ENCODE measurements around the gene GBX2.
"Not testable (repeated sequence)": the region's sequence is repeated elsewhere in the genome, so short reads cannot be mapped to it uniquely, and the experiment has no call there.

GBX2 gene

DNA sequence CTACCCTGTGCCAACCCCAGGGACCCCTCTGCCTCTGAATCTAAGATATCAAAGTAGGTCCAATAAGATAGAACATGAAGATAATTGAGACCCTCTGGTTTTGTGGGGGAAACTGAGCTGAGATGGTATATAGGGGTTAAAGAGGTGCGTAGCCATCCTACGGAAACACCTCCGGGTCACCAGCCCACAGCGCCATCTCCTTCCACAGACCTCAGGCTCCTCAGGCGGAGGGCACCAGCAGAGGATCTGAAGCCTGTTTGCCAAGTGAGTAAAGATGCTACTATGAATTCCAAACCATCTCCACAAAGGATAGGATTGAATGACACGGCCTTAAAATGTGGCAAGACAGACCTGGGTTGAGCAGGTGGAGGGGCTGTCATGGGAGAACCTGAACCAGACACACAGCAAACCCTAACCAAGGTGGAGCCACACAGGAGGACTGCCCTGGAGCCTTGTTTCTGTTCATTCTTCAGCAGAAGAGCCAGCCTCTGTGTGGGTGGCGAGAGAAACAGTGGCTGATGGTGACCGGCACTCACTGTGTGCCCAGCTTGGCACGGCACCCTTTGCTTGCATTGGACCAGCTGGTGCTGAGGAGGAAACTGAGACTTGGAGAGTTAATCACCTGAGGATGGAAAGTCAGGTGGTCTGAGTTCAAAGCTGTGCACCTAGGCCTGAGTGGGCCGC, 10.2 kb downstream of the GBX2 start:
- no peak for DNase-seq (ENCODE audit: low read depth in 1 of 2, low spot score in 1 of 2)

DNA sequence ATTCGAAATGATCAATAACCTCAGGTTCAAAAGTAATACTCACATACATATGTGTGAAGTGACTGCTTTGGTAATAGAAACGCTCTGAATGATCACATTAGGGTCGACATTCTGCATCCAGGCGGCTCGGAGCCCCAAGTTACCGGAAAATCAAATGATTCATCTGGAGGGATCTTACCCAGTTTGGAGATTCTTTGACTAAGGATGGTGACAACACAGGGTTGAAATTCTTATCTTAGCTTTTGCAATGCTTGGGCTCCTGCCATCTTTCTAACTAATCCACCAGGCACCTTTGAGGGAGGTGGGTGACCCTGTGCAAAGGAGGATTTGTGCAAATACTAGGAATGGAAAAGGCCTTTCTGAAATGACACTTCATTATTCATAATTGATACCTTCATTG, 10.8 kb downstream of the GBX2 start:
- DNase-seq (ENCODE audit: low read depth in 1 of 2, low spot score in 1 of 2): no peak

DNA sequence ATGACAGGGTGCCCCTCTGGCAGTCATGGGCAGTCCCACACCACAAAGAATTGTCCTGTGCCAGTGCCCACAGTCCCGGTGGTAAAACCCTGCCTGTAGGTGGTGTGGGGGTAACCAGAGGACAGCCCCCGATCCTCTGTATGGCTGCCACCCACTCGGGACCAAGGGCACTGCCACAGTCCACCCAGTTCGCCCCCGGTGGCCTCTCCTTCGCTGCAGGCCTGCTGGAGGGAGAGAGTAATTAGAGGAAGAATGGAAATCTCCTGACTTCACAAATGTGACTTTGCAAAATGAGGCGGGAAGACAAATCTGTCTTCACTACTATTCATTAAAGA, 11.4 kb downstream of the GBX2 start:
- no peak for DNase-seq (ENCODE audit: low read depth in 1 of 2, low spot score in 1 of 2)

DNA sequence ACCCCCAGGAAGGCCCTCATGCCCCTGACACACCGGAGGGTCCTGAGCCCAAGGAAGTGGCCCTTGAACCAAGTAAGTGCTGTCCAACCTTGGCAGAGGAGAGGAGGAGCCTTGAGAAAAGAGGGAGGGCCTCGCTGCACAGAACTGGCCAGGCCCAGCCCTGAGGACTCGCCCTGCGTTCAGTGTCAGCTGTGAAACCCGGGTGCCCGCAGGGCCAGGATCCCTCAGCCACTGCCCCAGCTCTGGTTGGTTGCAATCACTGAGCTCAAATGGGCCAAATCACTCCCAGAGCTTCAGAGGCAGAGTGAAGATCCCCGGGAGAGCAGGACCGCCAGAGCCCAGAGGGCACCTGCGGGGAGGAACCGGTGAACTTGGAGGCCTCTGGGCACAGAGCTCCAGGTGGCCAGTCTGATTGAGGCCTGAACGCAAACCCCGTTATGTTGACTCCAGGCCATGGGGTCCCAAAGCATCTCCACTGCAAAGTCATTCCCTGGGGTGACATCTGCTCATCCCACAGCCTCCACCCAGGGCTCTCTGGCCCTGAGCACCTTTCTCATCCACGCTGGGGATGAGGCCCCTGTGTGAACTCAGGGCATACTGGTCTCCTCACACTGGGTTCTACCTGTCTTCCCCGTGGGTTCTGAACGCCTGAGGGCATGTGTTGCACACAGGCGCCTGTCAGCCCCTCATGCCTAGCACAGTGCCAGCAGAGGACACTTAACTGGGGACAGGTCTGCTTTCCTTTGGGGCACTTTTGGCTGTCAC, 11.9 kb downstream of the GBX2 start:
- DNase-seq (ENCODE audit: low read depth in 1 of 2, low spot score in 1 of 2): no peak

DNA sequence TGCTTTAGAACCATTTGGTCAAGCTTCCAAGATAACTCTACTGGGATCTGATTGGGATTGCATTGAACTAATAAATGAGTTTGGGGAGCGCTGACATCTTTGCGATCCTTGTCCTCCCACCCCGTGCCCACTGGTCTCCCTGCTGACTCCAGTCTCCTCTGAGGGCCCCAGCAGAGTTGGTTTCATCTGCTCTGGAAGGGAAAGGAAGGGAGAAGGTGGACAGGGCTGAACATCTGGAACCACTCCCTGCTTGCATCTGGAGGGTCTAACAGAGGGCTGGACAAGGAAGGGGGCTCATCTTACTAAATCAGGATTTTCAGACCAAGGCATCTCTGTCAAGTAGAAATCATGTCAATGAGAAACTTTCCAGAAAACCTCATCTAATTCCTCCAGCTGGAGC, 12.8 kb downstream of the GBX2 start:
- no peak for DNase-seq (ENCODE audit: low read depth in 1 of 2, low spot score in 1 of 2)

DNA sequence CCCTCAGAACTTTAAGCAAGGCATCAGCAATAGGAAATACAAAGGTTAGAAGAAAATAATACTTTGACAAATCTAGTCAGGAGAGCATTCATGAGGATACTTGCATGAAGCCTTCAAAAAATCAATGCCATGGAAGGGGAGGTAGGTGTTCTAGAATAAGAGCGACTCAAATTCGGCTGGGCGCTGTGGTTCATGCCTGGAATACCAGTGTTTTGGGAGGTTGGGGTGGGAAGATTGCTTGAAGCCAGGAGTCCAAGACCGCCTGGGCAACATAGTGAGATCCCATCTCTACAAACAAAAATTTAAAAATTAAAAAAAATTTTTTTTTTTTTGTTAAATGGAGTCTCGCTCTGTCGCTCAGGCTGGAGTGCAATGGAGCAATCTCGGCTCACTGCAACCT, 21.8 kb downstream of the GBX2 start:
- DNase-seq (ENCODE audit: low read depth in 1 of 2, low spot score in 1 of 2): no peak

DNA sequence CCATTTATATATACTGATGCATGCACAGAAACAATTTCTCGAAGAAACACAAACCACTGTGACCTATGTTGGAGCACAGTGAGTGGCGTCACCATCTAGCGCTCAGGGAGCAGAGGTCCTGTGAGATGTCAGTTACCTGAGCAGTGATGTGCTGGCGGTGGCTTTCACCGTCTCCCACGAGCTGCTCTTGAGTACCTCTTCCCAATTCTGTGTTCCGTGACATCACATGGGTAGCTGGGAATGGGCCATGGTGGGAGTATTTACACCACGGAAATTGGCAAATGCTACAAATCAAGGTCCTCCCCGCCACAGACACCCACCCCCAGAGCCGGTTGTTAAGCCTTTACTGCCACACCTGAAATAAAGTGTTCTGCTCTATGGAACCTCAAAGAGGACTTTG, 24.4 kb downstream of the GBX2 start:
- no peak for DNase-seq (ENCODE audit: low read depth in 1 of 2, low spot score in 1 of 2)

DNA sequence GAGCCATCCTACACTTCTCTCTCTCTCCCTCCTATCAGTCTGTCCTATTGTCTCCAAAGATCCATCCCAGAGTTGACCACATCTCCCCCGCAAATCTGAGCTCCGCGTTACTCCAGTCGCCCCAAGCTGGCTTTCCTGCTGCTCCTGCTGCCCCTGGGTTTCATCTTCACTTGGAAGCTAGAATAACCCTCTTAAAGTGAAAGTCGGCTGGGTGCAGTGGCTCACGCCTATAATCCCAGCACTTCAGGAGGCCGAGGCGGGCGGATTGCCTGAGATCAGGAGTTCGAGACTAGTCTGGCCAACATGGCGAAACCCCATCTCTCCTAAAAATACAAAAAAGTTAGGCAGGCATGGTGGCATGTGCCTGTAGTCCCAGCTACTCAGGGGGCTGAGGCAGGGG, 26.6 kb downstream of the GBX2 start:
- not testable (repeated sequence) for DNase-seq (ENCODE audit: low read depth in 1 of 2, low spot score in 1 of 2)

DNA sequence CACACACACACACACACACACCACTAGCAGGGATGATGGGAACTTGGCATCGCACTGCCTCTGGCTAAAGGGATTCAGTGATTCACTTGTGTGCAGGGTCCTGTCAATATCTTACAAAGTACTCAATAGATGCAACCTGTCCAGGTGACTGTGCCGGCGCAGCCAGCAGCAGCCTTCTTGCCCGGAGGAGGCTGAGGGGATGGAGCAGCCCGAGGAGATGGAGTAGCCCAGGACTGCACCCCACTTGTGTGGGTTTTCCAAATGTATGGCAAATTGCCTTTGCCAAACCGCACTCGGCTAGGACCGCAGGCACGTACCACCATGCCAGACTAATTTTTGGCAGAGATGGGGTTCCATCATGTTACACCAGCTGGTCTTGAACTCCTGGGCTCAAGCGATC, 31.1 kb downstream of the GBX2 start:
- DNase-seq (ENCODE audit: low read depth in 1 of 2, low spot score in 1 of 2): no peak

DNA sequence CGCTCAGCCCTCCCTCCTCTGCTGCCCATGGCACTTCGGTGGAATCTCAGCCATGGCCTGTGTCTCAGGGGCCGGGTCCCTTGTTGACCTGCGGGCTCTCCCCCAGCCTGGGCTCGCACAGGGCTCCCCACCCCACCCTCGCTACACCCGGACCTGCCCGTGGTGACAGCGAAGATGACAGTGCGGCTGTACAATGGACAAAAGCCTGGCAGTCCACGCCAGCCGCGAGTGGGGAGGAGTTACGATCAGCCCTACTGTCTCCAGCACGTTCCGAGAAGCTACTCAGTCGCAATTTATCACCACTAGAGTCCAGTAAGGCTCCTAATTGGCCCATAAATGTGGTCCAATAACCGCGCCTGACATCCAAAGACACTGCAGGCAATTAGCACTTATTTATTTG, 31.6 kb downstream of the GBX2 start:
- no peak for DNase-seq (ENCODE audit: low read depth in 1 of 2, low spot score in 1 of 2)

DNA sequence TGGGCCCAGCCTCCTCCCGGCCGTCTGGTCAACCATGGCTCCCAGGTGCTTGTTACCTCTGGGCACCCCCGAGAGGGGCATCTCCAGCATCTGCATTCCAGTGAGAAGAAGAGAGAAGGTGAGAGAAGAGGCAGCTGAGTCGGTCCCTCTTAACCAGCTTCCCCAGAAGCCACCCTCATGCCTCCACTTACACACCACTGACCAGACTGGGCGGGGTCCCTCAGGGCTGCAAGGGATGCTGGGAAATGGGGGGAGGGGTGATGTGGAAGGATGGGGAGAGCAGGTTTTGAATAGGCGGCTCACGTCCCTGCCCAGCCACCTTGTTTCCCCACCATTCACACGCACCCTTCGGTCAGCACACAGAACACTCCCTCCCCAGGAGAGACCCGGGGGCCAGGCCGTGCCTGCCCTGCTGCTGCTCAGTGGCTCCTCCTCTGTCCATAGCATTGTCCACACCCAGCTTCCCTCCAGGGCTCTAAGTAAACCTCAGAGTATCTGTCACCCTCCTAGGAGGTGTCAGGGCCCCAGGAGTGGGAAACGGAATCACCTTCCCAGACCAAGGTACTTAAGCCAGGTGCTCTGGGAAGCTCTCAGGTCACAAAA, 34.7 kb downstream of the GBX2 start:
- no peak for DNase-seq (ENCODE audit: low read depth in 1 of 2, low spot score in 1 of 2)

DNA sequence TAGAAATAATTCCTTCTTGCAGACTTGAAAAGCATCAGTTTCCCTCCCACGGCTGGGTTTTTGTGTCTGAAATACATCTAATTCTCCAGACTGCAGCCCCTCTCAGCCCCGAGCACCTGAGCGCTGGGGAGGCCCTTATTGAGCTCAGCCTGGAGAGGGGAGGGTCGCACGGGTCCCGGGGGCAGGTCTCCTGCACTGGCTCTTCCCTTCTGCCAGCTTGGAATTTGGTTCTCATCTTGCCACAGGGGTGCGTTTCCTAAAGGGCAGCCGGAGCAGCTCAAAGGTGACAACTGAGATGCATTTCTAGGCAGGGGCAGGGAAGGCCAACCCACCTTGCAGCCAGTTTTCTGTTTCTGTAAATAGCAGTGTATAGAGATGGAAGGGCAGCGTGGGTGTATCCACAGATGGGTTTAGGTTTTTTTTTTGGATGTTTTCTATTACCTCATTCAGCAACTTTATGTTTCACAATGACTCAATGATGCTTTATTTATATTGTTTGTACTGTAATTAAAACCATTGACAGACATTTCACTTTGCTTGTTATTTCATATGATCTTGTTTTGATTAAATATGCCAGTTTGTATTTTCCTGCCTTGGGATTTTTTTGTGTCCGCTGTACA, 37.0 kb downstream of the GBX2 start:
- no peak for DNase-seq (ENCODE audit: low read depth in 1 of 2, low spot score in 1 of 2)

DNA sequence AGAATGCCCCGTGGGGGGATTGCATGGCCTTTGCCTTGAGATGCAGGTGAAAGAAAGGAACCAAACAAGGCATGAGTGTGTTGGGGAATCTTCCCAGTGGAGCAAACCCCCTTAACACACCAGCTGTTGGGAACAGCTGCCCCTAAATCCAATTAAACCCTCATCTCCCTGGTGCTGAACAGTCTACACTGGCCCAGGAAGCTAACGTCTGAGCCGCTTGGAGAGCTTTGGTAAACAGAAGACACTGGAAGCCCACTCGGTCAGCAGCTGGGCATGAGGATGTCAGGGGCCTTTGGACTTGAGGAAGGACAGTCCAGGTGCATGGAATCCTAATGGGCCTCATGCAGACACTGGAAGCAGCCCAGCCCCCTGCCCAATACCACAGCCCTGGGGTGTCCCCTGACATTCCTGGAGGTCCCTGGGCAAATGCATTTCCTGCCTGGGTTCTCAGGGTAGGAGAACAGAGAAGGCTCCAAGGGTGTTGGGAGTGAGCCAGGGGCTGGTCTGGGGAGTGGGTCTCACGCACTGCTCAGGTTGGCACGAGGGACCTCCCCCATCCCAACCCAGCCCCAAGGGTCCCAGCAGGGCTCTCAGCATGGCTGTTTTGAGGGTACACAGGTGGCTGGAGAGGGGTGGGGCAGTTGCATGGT, 37.7 kb downstream of the GBX2 start:
- no peak for DNase-seq (ENCODE audit: low read depth in 1 of 2, low spot score in 1 of 2)

DNA sequence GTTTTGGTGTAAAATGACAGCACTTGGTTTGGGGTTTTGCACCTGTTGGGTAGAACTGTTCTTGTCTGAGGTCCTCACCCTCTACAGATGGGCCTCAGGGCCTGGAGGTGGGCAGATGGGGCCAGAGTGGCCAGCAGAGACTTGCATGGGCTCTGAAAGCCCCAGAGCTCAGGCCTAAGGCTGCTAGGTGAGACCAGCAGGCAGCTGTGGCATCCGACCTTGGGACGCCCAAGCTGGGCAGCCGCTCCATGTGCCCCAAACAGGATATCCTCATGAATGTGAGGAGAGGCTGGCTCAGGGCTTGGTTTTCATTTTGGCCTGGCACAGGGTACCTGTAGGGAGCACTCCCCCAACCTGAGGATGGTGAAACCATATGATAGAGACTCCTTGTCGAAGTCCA, 38.3 kb downstream of the GBX2 start:
- no peak for DNase-seq (ENCODE audit: low read depth in 1 of 2, low spot score in 1 of 2)

DNA sequence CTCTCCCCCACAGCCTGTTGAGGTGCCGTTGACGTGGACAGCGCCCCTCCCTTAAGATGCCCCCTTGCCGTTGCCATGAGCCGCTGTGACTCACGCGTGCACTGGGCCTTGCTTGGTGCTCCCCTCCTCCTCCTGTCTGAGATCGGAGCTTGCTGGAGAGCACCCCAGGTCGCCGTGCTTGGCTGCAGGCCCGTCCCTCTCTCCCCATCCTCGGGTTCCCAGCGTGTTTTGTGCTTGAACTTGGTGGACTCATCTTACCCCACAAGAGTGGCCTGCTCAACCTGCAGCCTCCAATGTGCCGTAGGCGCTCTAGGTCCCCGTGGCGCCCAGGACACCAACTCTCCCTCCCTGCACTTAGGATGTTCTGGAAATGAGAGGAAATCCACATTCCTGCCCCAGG, 39.9 kb downstream of the GBX2 start:
- no peak for DNase-seq (ENCODE audit: low read depth in 1 of 2, low spot score in 1 of 2)

DNA sequence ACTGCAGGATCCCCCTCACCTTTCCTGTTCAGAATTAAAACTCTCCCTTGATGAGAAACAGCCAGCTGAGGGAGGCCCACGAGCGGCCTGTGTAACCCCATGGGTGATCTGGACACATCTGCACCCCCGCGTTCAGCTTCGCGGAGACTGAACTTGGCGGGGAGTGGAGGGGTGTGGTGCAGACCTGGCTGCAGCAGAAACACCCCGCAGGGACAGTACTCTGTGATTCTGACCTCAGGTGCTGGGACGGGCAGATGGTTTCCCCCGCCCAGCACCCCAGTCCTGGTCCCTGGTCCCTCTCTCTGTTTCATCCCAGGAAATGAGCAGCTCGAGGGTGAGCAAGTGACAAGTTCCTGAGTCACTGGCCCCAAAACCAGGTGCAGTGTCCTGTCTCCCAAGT, 41.2 kb downstream of the GBX2 start:
- DNase-seq (ENCODE audit: low read depth in 1 of 2, low spot score in 1 of 2): no peak

DNA sequence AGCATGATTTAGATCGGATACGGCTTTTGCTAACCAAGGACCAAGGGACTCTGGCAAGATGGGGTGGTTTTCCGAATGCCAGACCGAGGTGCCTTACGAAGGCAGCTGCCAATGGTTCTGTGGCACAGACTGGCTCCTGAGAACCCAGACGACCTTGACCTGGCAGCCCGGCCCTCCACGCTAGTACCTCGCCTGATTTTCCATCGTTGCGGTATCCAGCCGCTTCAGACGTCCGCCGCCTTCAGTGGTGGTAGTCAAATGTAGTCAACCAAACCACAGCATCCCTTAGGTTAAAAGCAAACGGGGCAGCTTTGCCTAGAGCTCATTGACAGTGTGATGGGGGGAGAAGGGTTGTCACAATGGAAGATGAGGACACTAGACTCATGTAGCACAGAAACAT, 42.6 kb downstream of the GBX2 start:
- no peak for DNase-seq (ENCODE audit: low read depth in 1 of 2, low spot score in 1 of 2)

DNA sequence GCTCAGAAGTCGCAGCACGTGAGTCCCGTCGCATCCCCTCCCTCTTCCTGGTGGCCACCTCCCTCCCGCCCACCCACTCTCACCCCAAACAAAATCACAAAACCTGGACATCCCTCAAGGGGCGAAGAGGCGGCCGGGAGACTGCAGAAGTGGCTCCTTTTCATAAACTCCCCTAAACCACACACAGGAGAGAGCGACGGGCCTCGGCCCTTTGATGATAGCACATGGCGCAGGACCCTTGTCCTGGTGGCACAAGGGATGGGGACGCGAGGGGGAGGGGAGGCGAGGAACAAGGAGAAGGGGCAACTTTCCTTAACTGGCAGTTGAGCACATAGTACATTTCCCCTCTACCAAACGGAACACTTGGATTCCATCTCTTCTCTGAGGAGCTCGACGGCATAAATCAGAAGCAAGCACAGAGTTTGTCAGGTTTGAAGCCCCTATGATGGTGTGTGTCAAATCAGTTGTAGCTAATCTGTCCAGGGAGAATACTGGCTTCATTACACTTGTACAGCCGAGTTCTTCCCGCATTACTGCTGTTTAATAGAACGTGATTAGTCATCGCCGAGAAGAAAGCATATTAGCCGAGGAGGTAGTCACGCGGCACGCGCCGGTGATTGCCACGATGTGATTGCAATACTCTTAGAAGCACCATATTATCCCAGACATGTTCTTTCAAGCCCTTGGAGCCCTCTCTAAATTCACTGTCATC, 43.8 kb downstream of the GBX2 start:
- DNase-seq (ENCODE audit: low read depth in 1 of 2, low spot score in 1 of 2): no peak

DNA sequence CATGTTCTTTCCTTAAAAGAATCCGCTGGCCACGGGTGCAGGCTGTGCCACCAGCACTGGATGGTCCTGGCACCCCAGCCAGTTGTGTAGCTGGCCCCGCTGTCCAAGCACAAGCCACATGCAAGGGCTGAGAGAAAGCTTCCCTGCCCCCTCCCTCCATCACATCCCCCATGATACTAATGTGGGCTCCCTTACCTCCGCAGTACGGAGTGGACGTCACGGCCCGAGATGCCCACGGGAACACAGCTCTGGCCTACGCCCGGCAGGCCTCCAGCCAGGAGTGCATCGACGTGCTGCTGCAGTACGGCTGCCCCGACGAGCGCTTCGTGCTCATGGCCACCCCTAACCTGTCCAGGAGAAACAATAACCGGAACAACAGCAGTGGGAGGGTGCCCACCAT, 44.5 kb downstream of the GBX2 start:
- DNase-seq (ENCODE audit: low read depth in 1 of 2, low spot score in 1 of 2): no peak

DNA sequence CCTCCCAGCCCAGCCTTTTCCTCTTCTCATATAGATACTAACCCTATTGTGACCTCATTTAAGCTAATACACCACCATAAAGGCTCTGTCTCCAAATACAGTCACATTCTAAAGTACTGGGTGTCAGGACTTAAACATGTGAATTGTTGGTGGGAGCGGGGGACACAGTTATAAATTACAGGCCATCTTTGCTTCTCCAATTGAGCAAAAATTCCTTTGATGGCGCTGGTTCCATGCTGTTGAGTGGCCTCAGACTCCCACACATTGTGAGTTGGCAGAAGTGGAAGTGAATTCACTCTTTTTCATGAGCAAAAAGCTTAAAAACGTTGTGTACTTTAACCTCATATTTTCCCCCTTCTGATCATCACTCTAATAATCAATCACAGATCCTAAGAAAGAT, 46.0 kb downstream of the GBX2 start:
- DNase-seq (ENCODE audit: low read depth in 1 of 2, low spot score in 1 of 2): no peak

DNA sequence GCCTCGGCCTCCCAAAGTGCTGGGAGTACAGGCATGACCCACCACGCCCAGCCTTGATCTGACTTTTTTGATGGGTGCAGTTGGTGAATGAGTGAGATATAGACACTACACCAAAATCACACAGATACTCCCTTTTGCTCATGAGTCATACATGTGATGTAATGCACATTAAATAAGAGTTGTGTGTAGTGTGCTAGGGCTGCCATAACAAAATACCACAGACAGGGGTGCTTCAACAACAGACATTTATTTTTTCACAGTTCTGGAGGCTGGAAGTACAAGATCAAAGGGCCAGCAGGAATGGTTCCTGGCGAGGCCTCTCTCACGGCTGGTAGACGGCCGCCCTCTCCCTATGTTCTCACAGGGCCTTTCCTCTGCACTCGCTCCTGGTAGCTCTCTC, 46.6 kb downstream of the GBX2 start:
- no peak for DNase-seq (ENCODE audit: low read depth in 1 of 2, low spot score in 1 of 2)

Data from activated CD4-positive, alpha-beta T cell treated with anti-CD3 and anti-CD28 coated beads, Interleukin-2, amount 50 U/mL, for 24 hours (primary cell).